Measurements from ENCODE around the gene UNC50. TPM values are rescaled to one million over a fixed set of nuclear protein-coding genes. Genes with fewer than 3 reads are reported as not detected.

Gene UNC50
- total and polyA plus RNA-seq, 2 donors (not counting 1 experiment from before 2014, with no cell fraction given), result 64.1 to 71.4 TPM

- H3K4me1 ChIP-seq (ENCODE audit: control insufficient read depth, extremely low read depth, insufficient read depth, low read length), result no peaks in the 10 kb centered on the region
- no peak for DNase-seq (ENCODE audit: low read depth in 2 of 2)
- H2AFZ ChIP-seq (ENCODE audit: low read length), result no peak overlapping the region
- H3K79me2 ChIP-seq (ENCODE audit: control insufficient read depth, insufficient read depth, low read length), result no peaks in the 10 kb centered on the region
- H3K4me3 ChIP-seq (replicated peaks in 1 of 4; ENCODE audit: control extremely low read depth in 1 of 4, insufficient read depth in 1 of 4, low read depth in 3 of 4, low read length in 4 of 4), result no peak overlapping the region
- H3K9ac ChIP-seq (ENCODE audit: insufficient read depth, low read length), result no peak overlapping the region
- no peak for TF ChIP-seq EZH2 (IDR thresholded peaks at IDR 0.05; ENCODE audit: low read length, missing control alignments)
- TF ChIP-seq CTCF (conservative IDR thresholded peaks at IDR 0.05 in 1 of 2, IDR thresholded peaks at IDR 0.05 in 1 of 2; ENCODE audit: low read depth in 1 of 2, low read length in 2 of 2), result no peak
- H3K9me3 ChIP-seq (ENCODE audit: control insufficient read depth, insufficient read depth, low read depth, low read length), result no peaks in the 10 kb centered on the region
- H3K36me3 ChIP-seq (ENCODE audit: control insufficient read depth, insufficient read depth, low read length), result no peaks in the 10 kb centered on the region
- H3K27ac ChIP-seq (ENCODE audit: insufficient read depth, low read length), result no peak overlapping the region
- no peaks in the 10 kb centered on the region for H3K27me3 ChIP-seq (ENCODE audit: control insufficient read depth, insufficient read depth, low read length)
- no peaks in the 10 kb centered on the region for H4K20me1 ChIP-seq (ENCODE audit: control insufficient read depth, extremely low read depth, insufficient read depth, low read length)
- H3K4me2 ChIP-seq (ENCODE audit: extremely low read depth, insufficient read depth, low read length), result no peak overlapping the region
These were observed 24.4 kb upstream of the UNC50 start for GRCh38 chr2:98583816-98584618.

DNA sequence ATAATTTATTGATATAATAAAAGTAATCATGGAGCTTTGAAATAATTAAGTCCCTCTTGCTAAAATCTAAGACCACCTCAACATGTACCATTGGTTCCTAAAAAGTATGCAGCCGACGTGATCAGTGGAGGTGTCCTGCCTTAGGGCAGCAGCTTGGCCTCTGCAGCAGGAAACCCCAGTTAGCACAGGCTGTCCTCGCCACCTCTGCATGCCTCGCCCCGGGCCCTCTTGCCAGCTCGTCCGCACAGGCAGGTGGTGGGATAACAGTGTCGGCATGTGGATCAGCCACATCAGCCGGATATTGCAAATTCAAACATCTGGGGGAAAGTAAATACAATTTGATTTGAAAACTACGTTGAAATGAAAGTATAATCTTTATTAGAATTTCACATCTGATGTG, 23.0 kb upstream of the UNC50 start:
- Histone ChIP-seq H3K79me2 (ENCODE audit: control insufficient read depth, insufficient read depth, low read length) (no peaks in the 10 kb centered on the region), H2AFZ (ENCODE audit: low read length) (no peak overlapping the region), H3K27me3 (ENCODE audit: control insufficient read depth, insufficient read depth, low read length) (no peaks in the 10 kb centered on the region), H3K4me3 (replicated peaks in 1 of 4; ENCODE audit: control extremely low read depth in 1 of 4, insufficient read depth in 1 of 4, low read depth in 3 of 4, low read length in 4 of 4) (no peak overlapping the region), H4K20me1 (ENCODE audit: control insufficient read depth, extremely low read depth, insufficient read depth, low read length) (no peaks in the 10 kb centered on the region), H3K4me2 (ENCODE audit: extremely low read depth, insufficient read depth, low read length) (no peak overlapping the region), H3K36me3 (ENCODE audit: control insufficient read depth, insufficient read depth, low read length) (no peaks in the 10 kb centered on the region), H3K9ac (ENCODE audit: insufficient read depth, low read length) (no peak overlapping the region), H3K27ac (ENCODE audit: insufficient read depth, low read length) (no peak overlapping the region), H3K4me1 (ENCODE audit: control insufficient read depth, extremely low read depth, insufficient read depth, low read length) (no peaks in the 10 kb centered on the region), H3K9me3 (ENCODE audit: control insufficient read depth, insufficient read depth, low read depth, low read length) (no peaks in the 10 kb centered on the region)
- DNase-seq (ENCODE audit: low read depth in 2 of 2), result no peak
- TF ChIP-seq CTCF (conservative IDR thresholded peaks at IDR 0.05 in 1 of 2, IDR thresholded peaks at IDR 0.05 in 1 of 2; ENCODE audit: low read depth in 1 of 2, low read length in 2 of 2), result no peak
- no peak for TF ChIP-seq EZH2 (IDR thresholded peaks at IDR 0.05; ENCODE audit: low read length, missing control alignments)

- Histone ChIP-seq H3K4me3 (replicated peaks in 1 of 4; ENCODE audit: control extremely low read depth in 1 of 4, insufficient read depth in 1 of 4, low read depth in 3 of 4, low read length in 4 of 4) (no peak overlapping the region), H3K27me3 (ENCODE audit: control insufficient read depth, insufficient read depth, low read length) (no peaks in the 10 kb centered on the region), H3K4me1 (ENCODE audit: control insufficient read depth, extremely low read depth, insufficient read depth, low read length) (no peaks in the 10 kb centered on the region), H3K9ac (ENCODE audit: insufficient read depth, low read length) (no peak overlapping the region), H3K27ac (ENCODE audit: insufficient read depth, low read length) (no peak overlapping the region), H4K20me1 (ENCODE audit: control insufficient read depth, extremely low read depth, insufficient read depth, low read length) (no peaks in the 10 kb centered on the region), H2AFZ (ENCODE audit: low read length) (no peak overlapping the region), H3K79me2 (ENCODE audit: control insufficient read depth, insufficient read depth, low read length) (no peaks in the 10 kb centered on the region), H3K9me3 (ENCODE audit: control insufficient read depth, insufficient read depth, low read depth, low read length) (no peaks in the 10 kb centered on the region), H3K36me3 (ENCODE audit: control insufficient read depth, insufficient read depth, low read length) (no peaks in the 10 kb centered on the region), H3K4me2 (ENCODE audit: extremely low read depth, insufficient read depth, low read length) (no peak overlapping the region)
- DNase-seq (ENCODE audit: low read depth in 2 of 2), result no peak
- TF ChIP-seq CTCF (conservative IDR thresholded peaks at IDR 0.05 in 1 of 2, IDR thresholded peaks at IDR 0.05 in 1 of 2; ENCODE audit: low read depth in 1 of 2, low read length in 2 of 2), result no peak
- no peak for TF ChIP-seq EZH2 (IDR thresholded peaks at IDR 0.05; ENCODE audit: low read length, missing control alignments)
These were observed 21.7 kb upstream of the UNC50 start for GRCh38 chr2:98586551-98587140.
